Fibroblast of skin of left quadriceps (primary cell): Measurements from ENCODE around the gene FBN1.
A peak's percentile ranks its signal among the peaks of the same experiment; 100 is the strongest.

Experiments
- DNase-seq, 2 experiments: peaks; one replicate each; pipeline ENCODE4 v3.0.0-alpha.2; 2013; ENCODE audit warnings: low read depth in 2 of 2

The FBN1 gene

GRCh38 chr15:48554112-48554511 is 91.4 kb downstream of the FBN1 start:
- DNase-seq: no peak

- DNase-seq: peak in 1 of 2 experiments; percentile 72
Observed at GRCh38 chr15:48553559-48553958, 92.0 kb downstream of the FBN1 start.

GRCh38 chr15:48550822-48551525 is 94.5 kb downstream of the FBN1 start:
- no peak for DNase-seq

GRCh38 chr15:48548455-48548854 is 97.1 kb downstream of the FBN1 start:
- DNase-seq: no peak

GRCh38 chr15:48547286-48547685 is 98.2 kb downstream of the FBN1 start:
- no peak for DNase-seq

- no peak for DNase-seq
Observed at GRCh38 chr15:48546296-48546695, 99.2 kb downstream of the FBN1 start.

- no peak for DNase-seq
Observed at GRCh38 chr15:48544778-48545177, 100.7 kb downstream of the FBN1 start.

- DNase-seq: peak; percentile 78 to 79
Observed at GRCh38 chr15:48541341-48542278, 103.9 kb downstream of the FBN1 start.

GRCh38 chr15:48540756-48541155 is 104.8 kb downstream of the FBN1 start:
- no peak for DNase-seq

- DNase-seq: no peak
Observed at GRCh38 chr15:48538941-48539340, 106.6 kb downstream of the FBN1 start.

GRCh38 chr15:48537271-48538113 is 108.0 kb downstream of the FBN1 start:
- no peak for DNase-seq

- peak in 1 of 2 experiments; percentile 53 for DNase-seq
Observed at GRCh38 chr15:48536681-48537091, 108.8 kb downstream of the FBN1 start.

GRCh38 chr15:48533982-48534381 is 111.5 kb downstream of the FBN1 start:
- no peak for DNase-seq

- peak; percentile 59 to 68 for DNase-seq
Observed at GRCh38 chr15:48532946-48533345, 112.6 kb downstream of the FBN1 start.

GRCh38 chr15:48530528-48530927 is 115.0 kb downstream of the FBN1 start:
- no peak for DNase-seq

- DNase-seq: no peak
Observed at GRCh38 chr15:48528921-48529320, 116.6 kb downstream of the FBN1 start.

GRCh38 chr15:48527517-48527916 is 118.0 kb downstream of the FBN1 start:
- DNase-seq: no peak

GRCh38 chr15:48522911-48523310 is 122.6 kb downstream of the FBN1 start:
- no peak for DNase-seq

- DNase-seq: no peak
Observed at GRCh38 chr15:48522123-48522522, 123.4 kb downstream of the FBN1 start.

- no peak for DNase-seq
Observed at GRCh38 chr15:48520376-48521155, 124.9 kb downstream of the FBN1 start.

- DNase-seq: no peak
Observed at GRCh38 chr15:48516121-48516520, 129.4 kb downstream of the FBN1 start.
